WTC11 (cell line): ENCODE data around the gene EPN2. TPM values are rescaled to one million over a fixed set of nuclear protein-coding genes. Genes with fewer than 3 reads are reported as not detected.
A peak's percentile ranks its signal among the peaks of the same experiment; 100 is the strongest.

Source experiments
- ATAC-seq: fragments of 200-7000 bp; cut with Tn5 transposase; 2 replicates; pipeline ENCODE4 v1.10.0; 2021; ENCODE audit warnings: mild to moderate bottlenecking, moderate library complexity
- CTCF ChIA-PET: fragments of 300-600 bp; sonication (Branson Sonifier 250); formaldehyde crosslinking; loops from one replicate; lab custom pipeline; 2021; ENCODE audit warnings: antibody characterized with exemption; lab: Charles Lee
- POLR2A ChIA-PET: fragments of 350-600 bp; sonication (Branson Sonifier 250); formaldehyde crosslinking; loops from one replicate; lab custom pipeline; 2021; ENCODE audit warnings: antibody characterized with exemption; lab: Charles Lee
- DNase-seq: peaks from one replicate; pipeline ENCODE4 v3.0.0; 2021; ENCODE audit warnings: low spot score
- H3K27ac Mint-ChIP-seq: 2 replicates; pipeline ENCODE4 v1.8.0; 2021; ENCODE audit warnings: mixed read lengths
- H3K27me3 Mint-ChIP-seq: 2 replicates; pipeline ENCODE4 v1.8.0; 2021; ENCODE audit warnings: low read depth, mild to moderate bottlenecking, moderate library complexity, mixed read lengths
- H3K36me3 Mint-ChIP-seq: 2 replicates; pipeline ENCODE4 v1.8.0; 2021; ENCODE audit warnings: mixed read lengths
- H3K4me1 Mint-ChIP-seq: 2 replicates; pipeline ENCODE4 v1.8.0; 2022; ENCODE audit warnings: mixed read lengths
- H3K4me3 Mint-ChIP-seq: 2 replicates; pipeline ENCODE4 v1.8.0; 2021; ENCODE audit warnings: mild to moderate bottlenecking, moderate library complexity, mixed read lengths
- H3K9me3 Mint-ChIP-seq: 2 replicates; pipeline ENCODE4 v1.8.0; 2021; ENCODE audit warnings: mixed read lengths
- ATF3 ChIP-seq: sonication (generic); formaldehyde crosslinking; conservative IDR thresholded peaks from 2 replicates; pipeline ENCODE4 v1.8.1; 2022; ENCODE audit warnings: mild to moderate bottlenecking, missing genetic modification reagents
- CBFB ChIP-seq: sonication (generic); formaldehyde crosslinking; IDR thresholded peaks from 2 replicates; pipeline ENCODE4 v1.8.1; 2022; ENCODE audit warnings: mild to moderate bottlenecking, low read depth, missing genetic modification reagents
- CREB1 ChIP-seq: sonication (generic); formaldehyde crosslinking; IDR thresholded peaks from 2 replicates; pipeline ENCODE4 v1.8.0; 2023; ENCODE audit warnings: mild to moderate bottlenecking, missing genetic modification reagents
- ELF4 ChIP-seq: sonication (generic); formaldehyde crosslinking; IDR thresholded peaks from 2 replicates; pipeline ENCODE4 v1.8.1; 2022; ENCODE audit warnings: low read depth, mild to moderate bottlenecking, moderate library complexity, missing genetic modification reagents
- EMX1 ChIP-seq: fragments of 250-450 bp; sonication (Bioruptor Pico); IDR thresholded peaks from 2 replicates; pipeline ENCODE4 v1.8.0; 2021; ENCODE audit warnings: mild to moderate bottlenecking
- ESRRA ChIP-seq: sonication (generic); formaldehyde crosslinking; IDR thresholded peaks from 2 replicates; pipeline ENCODE4 v1.8.1; 2022; ENCODE audit warnings: mild to moderate bottlenecking, missing genetic modification reagents, borderline replicate concordance
- ETV6 ChIP-seq: sonication (generic); formaldehyde crosslinking; IDR thresholded peaks from 2 replicates; pipeline ENCODE4 v1.8.1; 2022; ENCODE audit warnings: mild to moderate bottlenecking, missing genetic modification reagents
- FOXJ3 ChIP-seq: sonication (generic); formaldehyde crosslinking; IDR thresholded peaks from 2 replicates; pipeline ENCODE4 v1.9.0; 2021; ENCODE audit warnings: missing genetic modification reagents, mild to moderate bottlenecking, borderline replicate concordance
- FOXK1 ChIP-seq: sonication (generic); formaldehyde crosslinking; IDR thresholded peaks from 2 replicates; pipeline ENCODE4 v1.8.0; 2022; ENCODE audit warnings: mild to moderate bottlenecking, moderate library complexity, missing genetic modification reagents
- FOXP1 ChIP-seq: sonication (generic); formaldehyde crosslinking; IDR thresholded peaks from 2 replicates; pipeline ENCODE4 v1.8.0; 2022; ENCODE audit warnings: missing genetic modification reagents, mild to moderate bottlenecking, moderate library complexity, borderline replicate concordance
- GTF2I ChIP-seq: fragments of 250-450 bp; sonication (Bioruptor Pico); conservative IDR thresholded peaks from 2 replicates; pipeline ENCODE4 v1.4.0; 2021; ENCODE audit warnings: mild to moderate bottlenecking
- JAZF1 ChIP-seq: fragments of 250-450 bp; sonication (Bioruptor Pico); IDR thresholded peaks from 2 replicates; pipeline ENCODE4 v1.9.0; 2021; ENCODE audit warnings: moderate library complexity, mild to moderate bottlenecking, inconsistent platforms
- JUN ChIP-seq: sonication (generic); formaldehyde crosslinking; IDR thresholded peaks from 2 replicates; pipeline ENCODE4 v1.8.0; 2023; ENCODE audit warnings: mild to moderate bottlenecking, missing genetic modification reagents
- KAT7 ChIP-seq: sonication (generic); formaldehyde crosslinking; IDR thresholded peaks from 2 replicates; pipeline ENCODE4 v1.8.1; 2023; ENCODE audit warnings: missing genetic modification reagents, mild to moderate bottlenecking, borderline replicate concordance
- NFE2L1 ChIP-seq: sonication (generic); formaldehyde crosslinking; IDR thresholded peaks from 2 replicates; pipeline ENCODE4 v1.8.1; 2023; ENCODE audit warnings: missing genetic modification reagents
- RORB ChIP-seq: fragments of 250-450 bp; sonication (Bioruptor Pico); IDR thresholded peaks from 2 replicates; pipeline ENCODE4 v1.9.0; 2021; ENCODE audit warnings: mild to moderate bottlenecking
- SMAD3 ChIP-seq: sonication (generic); formaldehyde crosslinking; IDR thresholded peaks from 2 replicates; pipeline ENCODE4 v1.8.0; 2022; ENCODE audit warnings: missing genetic modification reagents, mild to moderate bottlenecking, borderline replicate concordance
- TCF7 ChIP-seq: sonication (generic); formaldehyde crosslinking; IDR thresholded peaks from 2 replicates; pipeline ENCODE4 v1.8.0; 2022; ENCODE audit warnings: mild to moderate bottlenecking, low read depth, missing genetic modification reagents, moderate library complexity
- TEAD1 ChIP-seq: sonication (generic); formaldehyde crosslinking; IDR thresholded peaks from 2 replicates; pipeline ENCODE4 v1.8.0; 2022; ENCODE audit warnings: mild to moderate bottlenecking, missing genetic modification reagents
- TP53 ChIP-seq: sonication (generic); formaldehyde crosslinking; IDR thresholded peaks from 2 replicates; pipeline ENCODE4 v1.8.1; 2023; ENCODE audit warnings: mild to moderate bottlenecking, missing genetic modification reagents
- ZBTB43 ChIP-seq: sonication (generic); formaldehyde crosslinking; IDR thresholded peaks from 2 replicates; pipeline ENCODE4 v1.8.1; 2023; ENCODE audit warnings: mild to moderate bottlenecking, missing genetic modification reagents
- ZNF138 ChIP-seq: sonication (generic); formaldehyde crosslinking; conservative IDR thresholded peaks from 2 replicates; pipeline ENCODE4 v1.8.1; 2022; ENCODE audit warnings: mild to moderate bottlenecking, moderate library complexity, missing genetic modification reagents
- ZNF263 ChIP-seq: sonication (generic); formaldehyde crosslinking; IDR thresholded peaks from 2 replicates; pipeline ENCODE4 v1.8.1; 2022; ENCODE audit warnings: low read depth, mild to moderate bottlenecking, moderate library complexity, missing genetic modification reagents
- total RNA-seq: library from RNA; stranded (reverse); gene quantifications from 3 replicates; pipeline ENCODE4 v1.2.3, GENCODE V29; 2021
- TF ChIP-seq, protein P1 (sequence below): fragments of 250-450 bp; sonication (Bioruptor Pico); IDR thresholded peaks from 2 replicates; pipeline ENCODE4 v1.9.0; 2021; ENCODE audit warnings: mild to moderate bottlenecking
- TF ChIP-seq, protein P2 (sequence below): sonication (generic); formaldehyde crosslinking; IDR thresholded peaks from 2 replicates; pipeline ENCODE4 v1.8.1; 2022; ENCODE audit warnings: low read depth, missing genetic modification reagents, borderline replicate concordance

The EPN2 gene
- total RNA-seq, 1 experiment from 2014 or later = 48.8 TPM

DNA sequence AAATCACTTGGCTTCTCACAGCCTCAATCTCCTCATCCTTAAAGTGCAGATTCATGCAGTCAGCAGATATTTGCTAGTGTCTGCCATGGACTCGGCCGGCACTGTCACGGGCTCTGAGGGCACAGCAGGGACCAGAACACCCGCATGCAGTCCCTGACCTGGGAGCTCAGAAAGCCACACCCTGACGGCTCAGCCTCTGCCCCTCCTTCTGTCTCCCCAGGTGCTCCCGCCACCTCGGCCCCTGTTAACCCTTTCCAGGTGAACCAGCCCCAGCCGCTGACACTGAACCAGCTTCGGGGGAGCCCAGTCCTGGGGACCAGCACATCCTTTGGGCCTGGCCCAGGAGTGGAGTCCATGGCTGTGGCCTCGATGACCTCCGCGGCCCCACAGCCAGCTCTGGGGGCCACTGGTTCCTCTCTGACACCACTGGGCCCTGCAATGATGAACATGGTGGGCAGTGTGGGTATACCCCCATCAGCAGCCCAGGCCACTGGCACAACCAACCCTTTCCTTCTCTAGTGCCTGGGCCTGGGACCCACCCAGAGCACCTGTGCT, 96.6 kb downstream of the EPN2 start:
- TF ChIP-seq CBFB (no peak), KAT7 (no peak), ATF3 (CRISPR knock-in tag) (no peak), ETV6 (CRISPR knock-in tag) (no peak), TEAD1 (CRISPR knock-in tag) (no peak)
- no peaks in the 10 kb centered on the region for H3K27me3 Mint-ChIP-seq

GRCh38 chr17:19334331-19334730, 97.2 kb downstream of the EPN2 start:
- TF ChIP-seq FOXP1 (CRISPR knock-in tag) (no peak), GTF2I (CRISPR knock-in tag) (no peak), ZNF263 (CRISPR knock-in tag) (no peak), JUN (CRISPR knock-in tag) (no peak), NFE2L1 (no peak), ELF4 (no peak), JAZF1 (CRISPR knock-in tag) (no peak), SMAD3 (no peak), TCF7 (CRISPR knock-in tag) (no peak), ESRRA (CRISPR knock-in tag) (no peak), ZNF138 (CRISPR knock-in tag) (no peak), FOXK1 (CRISPR knock-in tag) (no peak), CREB1 (CRISPR knock-in tag) (no peak), ZBTB43 (CRISPR knock-in tag) (no peak)
- TF ChIP-seq, all 79 proteins: peak for 0
- no peak overlapping the region for H3K4me3 Mint-ChIP-seq
- POLR2A ChIA-PET = no interaction called here
- no peak overlapping the region for H3K27ac Mint-ChIP-seq
- H3K36me3 Mint-ChIP-seq = peaks cover 8% of the 10 kb centered on the region; the same call in 1 of the 2 replicates
- no peaks in the 10 kb centered on the region for H3K9me3 Mint-ChIP-seq
- ATAC-seq (no peak), DNase-seq (no peak)
- H3K27me3 Mint-ChIP-seq = no peaks in the 10 kb centered on the region
- CTCF ChIA-PET = interaction anchor here (1.0 to 2.3 kb wide), 2 partner anchors 10 to 13 kb away, joined by 3 to 14 read pairs; no protein-coding TSS in a partner anchor
- H3K4me1 Mint-ChIP-seq = peaks cover 28% of the 10 kb centered on the region

More for the DNA sequence above, 96.6 kb downstream of the EPN2 start:
- H3K36me3 Mint-ChIP-seq = peaks cover 8% of the 10 kb centered on the region; the same call in 1 of the 2 replicates
- H3K9me3 Mint-ChIP-seq = no peaks in the 10 kb centered on the region
- H3K4me1 Mint-ChIP-seq = peaks cover 23% of the 10 kb centered on the region
- ChIA-PET CTCF (interaction anchor here (0.6 to 2.3 kb wide), 5 partner anchors 10 to 429 kb away, joined by 3 to 14 read pairs (median 3); partner anchors contain the start of gene B9D1), POLR2A (no interaction called here)
- DNase-seq (no peak), ATAC-seq (no peak)
- H3K4me3 Mint-ChIP-seq = no peak overlapping the region
- no peak overlapping the region for H3K27ac Mint-ChIP-seq

GRCh38 chr17:19335951-19336631, 98.9 kb downstream of the EPN2 start:
- Mint-ChIP-seq H3K4me3 (no peak overlapping the region), H3K27ac (no peak overlapping the region), H3K4me1 (peaks cover 37% of the 10 kb centered on the region), H3K27me3 (no peaks in the 10 kb centered on the region), H3K36me3 (peaks cover 8% of the 10 kb centered on the region; the same call in 1 of the 2 replicates), H3K9me3 (no peaks in the 10 kb centered on the region)
- ATAC-seq = no peak
- peak; percentile 19 for DNase-seq
- POLR2A ChIA-PET = no interaction called here
- CTCF ChIA-PET = interaction anchor here (2.9 to 5.8 kb wide), 3 partner anchors 14 to 80 kb away, joined by 18 to 71 read pairs (median 58); partner anchors contain the start of gene B9D1
- TF ChIP-seq FOXJ3 (CRISPR knock-in tag) = no peak
- TF ChIP-seq, protein P1, sequence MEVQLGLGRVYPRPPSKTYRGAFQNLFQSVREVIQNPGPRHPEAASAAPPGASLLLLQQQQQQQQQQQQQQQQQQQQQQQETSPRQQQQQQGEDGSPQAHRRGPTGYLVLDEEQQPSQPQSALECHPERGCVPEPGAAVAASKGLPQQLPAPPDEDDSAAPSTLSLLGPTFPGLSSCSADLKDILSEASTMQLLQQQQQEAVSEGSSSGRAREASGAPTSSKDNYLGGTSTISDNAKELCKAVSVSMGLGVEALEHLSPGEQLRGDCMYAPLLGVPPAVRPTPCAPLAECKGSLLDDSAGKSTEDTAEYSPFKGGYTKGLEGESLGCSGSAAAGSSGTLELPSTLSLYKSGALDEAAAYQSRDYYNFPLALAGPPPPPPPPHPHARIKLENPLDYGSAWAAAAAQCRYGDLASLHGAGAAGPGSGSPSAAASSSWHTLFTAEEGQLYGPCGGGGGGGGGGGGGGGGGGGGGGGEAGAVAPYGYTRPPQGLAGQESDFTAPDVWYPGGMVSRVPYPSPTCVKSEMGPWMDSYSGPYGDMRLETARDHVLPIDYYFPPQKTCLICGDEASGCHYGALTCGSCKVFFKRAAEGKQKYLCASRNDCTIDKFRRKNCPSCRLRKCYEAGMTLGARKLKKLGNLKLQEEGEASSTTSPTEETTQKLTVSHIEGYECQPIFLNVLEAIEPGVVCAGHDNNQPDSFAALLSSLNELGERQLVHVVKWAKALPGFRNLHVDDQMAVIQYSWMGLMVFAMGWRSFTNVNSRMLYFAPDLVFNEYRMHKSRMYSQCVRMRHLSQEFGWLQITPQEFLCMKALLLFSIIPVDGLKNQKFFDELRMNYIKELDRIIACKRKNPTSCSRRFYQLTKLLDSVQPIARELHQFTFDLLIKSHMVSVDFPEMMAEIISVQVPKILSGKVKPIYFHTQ (CRISPR knock-in tag) = no peak
- no peak for TF ChIP-seq SMAD3
- TF ChIP-seq, protein P2, sequence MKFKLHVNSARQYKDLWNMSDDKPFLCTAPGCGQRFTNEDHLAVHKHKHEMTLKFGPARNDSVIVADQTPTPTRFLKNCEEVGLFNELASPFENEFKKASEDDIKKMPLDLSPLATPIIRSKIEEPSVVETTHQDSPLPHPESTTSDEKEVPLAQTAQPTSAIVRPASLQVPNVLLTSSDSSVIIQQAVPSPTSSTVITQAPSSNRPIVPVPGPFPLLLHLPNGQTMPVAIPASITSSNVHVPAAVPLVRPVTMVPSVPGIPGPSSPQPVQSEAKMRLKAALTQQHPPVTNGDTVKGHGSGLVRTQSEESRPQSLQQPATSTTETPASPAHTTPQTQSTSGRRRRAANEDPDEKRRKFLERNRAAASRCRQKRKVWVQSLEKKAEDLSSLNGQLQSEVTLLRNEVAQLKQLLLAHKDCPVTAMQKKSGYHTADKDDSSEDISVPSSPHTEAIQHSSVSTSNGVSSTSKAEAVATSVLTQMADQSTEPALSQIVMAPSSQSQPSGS (CRISPR knock-in tag) = no peak
- TF ChIP-seq RORB = no peak
- TF ChIP-seq EMX1 (CRISPR knock-in tag) = no peak
- no peak for TF ChIP-seq TP53
